GM06990 (cell line): ENCODE data around the gene FXYD1.

Experiments used
- DNase-seq: peaks from one replicate; pipeline ENCODE4 v3.0.0-alpha.2; 2011; ENCODE audit not compliant: insufficient read length; ENCODE audit errors: extremely low read depth
- H3K27me3 ChIP-seq: replicated peaks from 2 replicates; pipeline ENCODE4 v1.6.0; 2011; ENCODE audit warnings: low read length; ENCODE audit not compliant: control insufficient read depth, insufficient read depth
- H3K36me3 ChIP-seq: 2 replicates; pipeline ENCODE4 v1.5.1; 2011; ENCODE audit warnings: low read length; ENCODE audit not compliant: control insufficient read depth, insufficient read depth
- H3K4me3 ChIP-seq: replicated peaks from 2 replicates; pipeline ENCODE4 v1.5.1; 2011; ENCODE audit warnings: low read depth, mild to moderate bottlenecking, control low read depth, low read length
- CTCF ChIP-seq: IDR thresholded peaks from 2 replicates; pipeline ENCODE4 v1.5.1; 2011; ENCODE audit warnings: low read length, control low read depth, mild to moderate bottlenecking, inconsistent platforms; ENCODE audit not compliant: insufficient read depth, poor library complexity, severe bottlenecking

The FXYD1 gene

DNA sequence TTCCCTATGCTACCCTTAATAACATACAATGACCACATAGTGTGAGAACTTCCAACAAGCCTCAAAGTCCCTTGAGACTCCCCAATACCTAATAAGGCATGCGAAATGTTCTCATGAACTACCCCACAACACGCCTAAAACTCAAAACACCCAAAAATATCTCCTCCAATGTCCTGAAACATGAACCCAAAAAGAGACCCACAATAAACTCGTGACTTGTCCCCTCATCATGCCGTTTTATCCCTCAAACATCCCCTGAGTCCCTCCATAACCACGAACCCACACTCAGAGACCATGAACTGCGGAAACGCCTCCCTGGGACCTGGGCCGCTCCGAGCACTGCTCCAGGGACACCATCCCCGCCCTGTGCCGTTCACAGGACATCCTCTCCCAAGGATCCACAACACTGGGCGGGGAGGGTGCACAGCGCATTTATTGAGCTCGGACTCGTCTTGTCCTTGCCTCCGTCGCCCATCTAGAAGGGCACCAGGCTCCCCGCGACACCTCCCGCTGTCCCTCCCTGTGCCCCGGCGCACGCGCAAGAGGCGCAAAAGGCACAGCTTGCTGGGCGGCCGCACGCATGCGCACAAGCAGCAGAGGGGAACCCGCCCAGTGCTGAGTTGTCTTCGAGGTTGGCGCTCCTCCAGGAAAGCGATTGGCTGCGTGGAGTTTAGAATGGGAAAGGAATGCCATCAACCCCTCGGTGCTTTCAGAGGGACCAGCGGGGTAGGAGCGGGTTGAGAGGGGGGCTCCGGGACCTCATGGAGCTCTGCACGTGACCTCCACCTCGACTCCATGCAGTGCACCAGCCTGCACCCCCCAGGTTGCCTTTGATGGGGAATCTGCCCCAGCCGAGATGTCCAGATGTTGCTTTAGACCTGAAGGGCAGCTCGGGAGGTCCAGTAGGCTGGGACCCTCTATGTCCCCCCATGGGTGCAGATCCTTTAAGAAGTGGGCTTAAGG, 14.2 kb upstream of the FXYD1 start:
- peak; percentile 84 for DNase-seq
- H3K27me3 ChIP-seq: no peaks in the 10 kb centered on the region; the same call in 1 of the 2 replicates
- peak overlapping the region; percentile 63 for H3K4me3 ChIP-seq
- no peak for TF ChIP-seq CTCF
- H3K36me3 ChIP-seq: no peaks in the 10 kb centered on the region

DNA sequence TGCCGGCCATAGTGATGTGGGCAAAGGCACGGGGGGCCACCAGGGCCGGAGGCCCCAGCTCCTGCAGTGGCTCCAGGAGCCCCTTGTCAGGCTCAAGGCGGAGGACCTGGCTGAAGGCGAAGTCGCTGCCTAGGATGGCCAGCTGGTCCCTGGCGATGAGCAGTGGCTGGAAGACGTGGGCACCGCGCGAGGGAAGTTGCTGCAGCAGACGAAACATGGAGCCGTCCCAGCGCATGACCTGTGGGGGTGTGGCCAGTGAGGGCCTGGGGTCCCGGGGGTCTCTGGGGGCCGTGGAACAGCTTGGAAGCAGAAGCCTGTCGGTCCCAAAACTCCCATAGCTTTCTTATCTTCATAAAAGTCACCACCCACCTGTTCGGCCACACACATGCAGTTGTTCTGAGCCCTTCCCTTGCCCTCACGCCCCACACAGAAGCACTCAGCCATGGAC, 13.3 kb upstream of the FXYD1 start:
- TF ChIP-seq CTCF: no peak
- H3K4me3 ChIP-seq: no peak overlapping the region
- DNase-seq: no peak
- H3K36me3 ChIP-seq: no peaks in the 10 kb centered on the region
- no peaks in the 10 kb centered on the region; the same call in 1 of the 2 replicates for H3K27me3 ChIP-seq

- Histone ChIP-seq H3K4me3 (no peak overlapping the region), H3K27me3 (no peaks in the 10 kb centered on the region; the same call in 1 of the 2 replicates), H3K36me3 (no peaks in the 10 kb centered on the region)
- no peak for TF ChIP-seq CTCF
- no peak for DNase-seq
Observed at GRCh38 chr19:35125749-35126623, 12.6 kb upstream of the FXYD1 start.

DNA sequence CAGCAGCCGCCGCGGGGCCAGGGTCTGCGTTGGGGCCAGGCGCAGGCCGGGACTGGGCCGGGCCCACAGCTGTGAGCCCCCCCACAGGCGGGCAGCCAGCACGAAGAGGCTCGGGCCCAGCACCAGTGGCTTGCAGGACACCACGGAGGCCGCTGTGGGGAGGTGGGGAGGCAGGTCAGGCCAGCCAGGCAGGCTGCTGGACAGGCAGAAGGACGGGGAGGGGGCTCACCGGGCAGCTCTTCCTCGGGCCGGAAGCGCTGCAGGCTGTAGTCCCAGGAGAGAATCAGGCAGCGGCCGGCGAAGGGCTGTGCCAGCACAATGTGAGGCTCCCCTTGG, 12.0 kb upstream of the FXYD1 start:
- H3K27me3 ChIP-seq: no peaks in the 10 kb centered on the region; the same call in 1 of the 2 replicates
- no peaks in the 10 kb centered on the region for H3K36me3 ChIP-seq
- DNase-seq: no peak
- H3K4me3 ChIP-seq: no peak overlapping the region
- TF ChIP-seq CTCF: no peak

- H3K4me3 ChIP-seq: no peak overlapping the region
- no peak for DNase-seq
- no peak for TF ChIP-seq CTCF
- no peaks in the 10 kb centered on the region for H3K36me3 ChIP-seq
- no peaks in the 10 kb centered on the region; the same call in 1 of the 2 replicates for H3K27me3 ChIP-seq
Observed at GRCh38 chr19:35127871-35128270, 10.8 kb upstream of the FXYD1 start.
